C1 segment of cervical spinal cord (tissue), 14 donors: ENCODE results near the gene EML5.

Experiments used
- DNase-seq, 14 donors: peaks; one replicate each; lab custom pipeline; 2025; lab: John Stamatoyannopoulos, UW

The EML5 gene

GRCh38 chr14:88727057-88727456, 65.7 kb downstream of the EML5 start:
- DNase-seq = no peak

- DNase-seq = no peak
Observed at GRCh38 chr14:88710709-88711108, 82.0 kb downstream of the EML5 start.

DNA sequence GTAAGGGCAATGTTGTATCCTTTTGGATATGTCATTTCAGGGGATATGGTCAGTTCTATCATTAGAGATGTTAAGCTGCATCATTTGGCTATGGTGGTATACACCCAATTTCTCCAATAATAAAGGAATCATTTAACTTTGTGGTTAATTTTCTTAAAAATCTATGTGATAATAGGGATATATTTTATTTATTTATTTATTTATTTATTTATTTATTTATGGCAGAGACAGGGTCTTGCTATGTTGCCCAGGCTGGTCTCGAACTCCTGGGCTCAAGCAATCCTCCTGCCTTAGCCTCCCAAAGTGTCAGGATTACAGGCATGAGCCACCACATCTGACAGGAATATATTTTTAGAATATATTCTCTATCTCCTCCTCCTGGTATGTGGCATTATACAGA, 85.7 kb downstream of the EML5 start:
- DNase-seq = no peak

DNA sequence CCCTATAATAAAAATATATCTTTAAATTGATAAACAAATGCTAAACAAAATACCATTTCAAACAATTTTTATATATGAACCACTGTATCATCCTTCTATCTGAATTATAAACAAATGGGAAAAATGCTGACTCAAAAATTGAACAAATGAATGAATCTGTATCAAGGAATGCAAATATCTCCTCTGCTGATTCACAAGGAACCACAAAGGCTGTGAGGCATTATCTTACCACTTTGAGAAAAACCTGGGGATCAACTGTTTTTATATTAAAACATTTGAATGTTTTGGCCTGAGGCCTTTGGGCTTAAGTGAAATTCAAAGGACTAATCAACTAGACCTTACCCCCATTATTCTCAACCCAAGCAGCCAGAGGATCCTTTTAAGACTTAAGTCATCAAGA, 86.3 kb downstream of the EML5 start:
- DNase-seq = no peak

- DNase-seq = no peak
Observed at GRCh38 chr14:88698651-88699050, 94.1 kb downstream of the EML5 start.

DNA sequence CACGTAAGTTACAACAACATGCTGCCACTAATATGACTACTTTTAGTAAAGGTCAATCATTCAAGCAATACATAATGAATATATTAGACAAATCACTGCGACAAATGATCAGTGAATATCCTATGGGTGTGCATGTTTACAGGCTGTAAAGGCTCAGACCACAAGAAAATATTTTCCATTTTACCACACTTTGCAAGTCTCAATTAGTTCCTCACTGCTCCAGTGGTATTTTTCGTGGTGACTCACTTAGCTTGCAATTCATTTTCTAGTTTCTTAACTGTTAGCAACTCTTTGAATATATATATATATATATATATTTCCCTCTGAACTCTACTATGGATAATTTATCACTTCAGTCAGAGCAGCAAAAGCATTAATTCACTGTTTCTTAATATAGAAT, 96.9 kb downstream of the EML5 start:
- no peak for DNase-seq

GRCh38 chr14:88688386-88688785, 104.4 kb downstream of the EML5 start:
- DNase-seq = no peak

GRCh38 chr14:88683119-88683518, 109.6 kb downstream of the EML5 start:
- no peak for DNase-seq

GRCh38 chr14:88682495-88683114, 110.1 kb downstream of the EML5 start:
- no peak for DNase-seq

DNA sequence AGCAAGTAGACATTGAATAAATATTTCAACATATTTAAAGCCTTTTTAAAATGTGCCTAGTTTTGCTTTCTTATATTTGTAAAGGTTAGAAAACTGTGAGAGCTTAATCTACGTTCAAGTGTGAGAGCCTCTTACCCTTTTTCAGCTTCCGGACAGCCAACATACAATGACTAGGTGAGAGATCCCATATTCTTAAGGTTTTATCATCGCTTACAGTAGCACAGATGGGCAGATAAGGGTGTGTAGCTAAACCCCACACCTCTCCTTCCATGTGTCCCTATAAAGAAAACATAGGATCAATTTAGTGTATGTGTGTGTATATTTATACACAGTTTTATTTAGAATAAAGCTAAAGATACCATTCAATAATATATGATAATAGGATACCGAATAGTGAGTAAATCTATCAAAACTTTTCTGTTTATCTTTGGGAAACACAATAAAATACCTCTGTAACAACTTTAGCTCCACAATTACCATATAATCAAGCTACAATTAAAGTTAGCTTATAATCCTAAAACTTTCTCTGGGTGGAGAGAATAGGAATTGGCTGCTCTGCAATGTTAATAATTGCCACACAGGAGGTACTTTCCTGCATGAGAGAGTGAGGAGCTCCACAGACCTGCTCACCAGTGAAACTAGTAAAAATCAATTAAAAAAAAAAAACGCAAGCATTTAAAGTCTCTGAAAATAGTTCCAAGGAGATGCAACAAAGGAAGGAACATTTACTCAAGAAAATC, 110.8 kb downstream of the EML5 start:
- no peak for DNase-seq

DNA sequence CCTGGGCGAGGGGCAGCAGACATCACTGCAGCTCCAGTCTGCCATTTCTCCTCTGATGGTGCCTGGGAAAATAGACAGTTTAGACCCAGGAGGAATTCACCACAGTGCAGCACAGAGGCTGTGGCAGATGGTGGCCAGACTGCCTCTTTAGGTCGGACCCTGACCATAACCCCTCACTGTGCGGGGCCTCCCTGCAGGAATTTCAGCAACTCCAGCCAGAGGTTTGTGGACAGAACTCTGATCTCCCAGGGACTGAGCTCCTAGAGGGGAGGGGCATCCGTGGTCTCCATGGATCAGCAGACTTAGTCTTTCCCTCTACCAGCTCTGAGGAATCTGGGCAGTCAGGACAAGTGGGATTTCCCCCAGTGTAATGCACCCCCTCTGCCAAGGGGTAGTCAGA, 123.4 kb downstream of the EML5 start:
- no peak for DNase-seq

DNA sequence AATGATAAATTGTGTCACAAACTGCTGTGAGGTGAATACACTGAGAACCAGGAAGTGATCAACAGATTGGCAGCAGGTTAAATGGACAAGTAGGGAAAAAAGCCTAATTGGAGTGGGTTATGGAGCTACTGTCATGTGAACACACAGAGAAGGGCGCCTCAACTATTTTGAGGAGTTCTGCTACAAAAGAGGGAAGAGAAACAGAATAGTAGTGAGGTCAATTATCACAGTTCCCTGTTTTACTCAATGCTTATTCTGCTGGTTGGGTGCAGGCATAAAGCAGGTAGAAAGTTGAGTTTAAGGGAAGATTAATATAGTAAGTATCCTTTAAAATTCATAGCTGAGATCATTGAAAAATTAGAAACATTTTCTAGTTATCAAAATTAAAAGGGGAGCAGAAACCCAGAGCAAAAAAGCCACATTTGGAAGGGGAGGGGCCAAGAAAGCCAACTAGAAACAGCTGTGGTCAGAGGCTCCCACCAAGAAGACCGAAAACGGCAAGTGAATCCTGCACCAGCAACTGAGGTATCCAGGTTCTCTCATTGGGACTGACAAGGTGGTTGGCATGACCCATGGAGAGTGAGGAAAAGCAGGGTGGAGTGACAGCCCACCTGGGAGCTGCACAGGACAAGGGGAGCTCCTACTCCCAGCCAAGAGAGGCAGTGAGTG, 124.2 kb downstream of the EML5 start:
- DNase-seq = no peak

DNA sequence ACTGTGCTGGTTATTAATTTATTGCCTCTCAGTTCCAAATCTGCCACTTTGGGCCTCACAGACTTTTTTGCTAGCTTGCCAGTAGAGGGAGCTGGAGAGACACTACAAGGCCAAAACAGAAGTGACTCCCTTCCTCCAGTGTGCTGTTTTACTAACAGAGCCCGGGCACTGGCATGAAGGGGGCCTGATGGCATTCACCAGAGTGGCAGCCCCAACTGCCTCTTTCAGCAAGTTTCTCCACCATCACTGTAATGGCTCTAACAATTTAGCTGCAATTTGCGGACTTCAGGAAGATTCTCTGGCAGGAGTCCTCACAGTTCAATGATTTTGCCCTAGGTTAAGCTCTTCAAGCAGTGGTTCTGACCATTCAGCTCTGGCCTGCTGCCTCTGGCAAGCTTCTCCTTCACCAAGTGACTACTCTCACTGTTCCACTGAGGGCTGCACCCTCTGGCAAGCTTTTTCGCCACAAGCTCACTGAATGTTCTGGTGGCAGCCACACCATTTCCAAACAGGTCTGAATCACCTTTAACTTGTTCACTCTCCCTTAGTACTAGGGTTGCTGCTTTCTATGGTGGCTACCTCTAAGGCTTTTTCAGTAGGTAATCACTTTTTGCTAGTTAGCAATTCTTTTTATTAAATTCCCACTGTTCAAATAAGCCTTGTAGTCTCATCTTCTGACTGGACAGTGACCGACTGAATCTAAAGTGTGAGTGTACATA, 125.0 kb downstream of the EML5 start:
- DNase-seq = peak in 12 of 14 donors; percentile 9 to 73 (median 43)

DNA sequence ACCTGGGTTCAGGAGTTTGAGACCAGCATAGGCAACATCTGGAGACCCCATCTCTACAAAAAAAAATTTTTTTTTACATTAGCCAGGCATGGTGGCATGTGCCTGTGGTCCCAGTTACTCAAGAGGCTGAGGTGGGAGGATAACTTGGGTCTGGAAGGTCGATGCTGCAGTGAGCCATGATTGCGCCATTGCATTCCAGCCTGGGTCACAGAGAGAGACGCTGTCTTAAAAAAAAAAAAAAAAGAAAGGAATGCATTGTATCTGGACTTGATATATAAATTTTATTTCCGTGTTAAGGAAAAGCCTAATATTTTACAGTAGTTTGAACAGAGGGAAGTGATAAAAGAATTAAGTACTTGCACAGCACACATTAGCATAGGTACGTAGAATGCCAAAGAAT, 132.7 kb downstream of the EML5 start:
- no peak for DNase-seq

DNA sequence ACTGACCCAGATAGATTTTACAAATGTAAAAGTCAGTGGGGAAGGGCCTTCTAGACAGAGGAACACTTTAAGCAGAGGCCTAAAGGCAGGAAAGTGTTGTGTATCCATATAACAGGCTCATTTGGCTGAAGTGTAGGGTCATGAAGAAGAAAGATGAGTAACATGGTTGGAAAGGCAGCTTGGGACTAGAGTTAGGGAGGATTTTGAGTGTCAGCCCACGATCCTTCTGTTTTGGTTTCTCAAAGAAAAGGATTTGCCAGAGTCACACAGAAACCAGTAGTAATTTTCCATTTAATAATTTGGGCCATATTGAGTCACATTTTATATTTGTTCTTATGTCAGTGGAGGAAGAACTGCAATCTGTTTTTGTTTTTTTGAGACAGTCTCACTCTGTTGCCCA, 153.5 kb downstream of the EML5 start:
- DNase-seq = no peak

GRCh38 chr14:88632512-88632911, 160.2 kb downstream of the EML5 start:
- no peak for DNase-seq

DNA sequence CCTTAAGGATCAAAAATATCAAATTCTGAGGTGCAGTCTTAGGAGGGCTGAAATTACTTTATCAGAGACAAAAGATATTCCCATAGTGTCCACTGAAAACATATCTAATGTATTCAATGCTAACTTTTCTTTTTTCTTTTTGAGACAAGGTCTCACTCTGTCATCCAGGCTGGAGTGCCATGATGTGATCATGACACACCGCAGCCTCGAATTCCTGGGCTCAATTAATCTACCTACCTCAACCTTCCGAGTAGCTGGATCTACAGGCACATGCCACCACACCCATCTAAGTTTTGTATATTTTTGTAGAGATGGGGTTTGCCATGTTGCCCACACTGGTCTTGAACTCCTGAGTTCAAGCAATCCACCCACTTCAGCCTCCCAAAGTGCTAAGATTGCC, 161.7 kb downstream of the EML5 start:
- DNase-seq = no peak

DNA sequence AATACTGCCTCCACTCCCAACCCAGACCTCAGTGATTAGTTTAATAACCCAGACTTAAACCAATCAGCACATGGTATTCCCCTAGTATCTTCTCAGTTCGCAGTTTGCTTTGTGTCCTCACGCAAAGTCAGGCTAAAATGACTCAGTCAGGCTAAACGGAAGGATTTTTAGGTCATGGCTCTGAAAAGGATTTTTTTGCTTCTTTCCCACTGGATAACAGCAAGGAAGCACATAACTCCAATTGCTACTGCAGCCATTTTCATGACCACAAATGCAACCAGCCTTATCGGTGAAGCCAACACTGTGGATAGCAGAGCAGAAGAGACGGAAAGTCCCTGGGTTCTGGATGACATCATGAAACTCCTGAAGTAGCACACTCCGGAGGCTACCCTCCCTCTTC, 162.2 kb downstream of the EML5 start:
- DNase-seq = no peak

DNA sequence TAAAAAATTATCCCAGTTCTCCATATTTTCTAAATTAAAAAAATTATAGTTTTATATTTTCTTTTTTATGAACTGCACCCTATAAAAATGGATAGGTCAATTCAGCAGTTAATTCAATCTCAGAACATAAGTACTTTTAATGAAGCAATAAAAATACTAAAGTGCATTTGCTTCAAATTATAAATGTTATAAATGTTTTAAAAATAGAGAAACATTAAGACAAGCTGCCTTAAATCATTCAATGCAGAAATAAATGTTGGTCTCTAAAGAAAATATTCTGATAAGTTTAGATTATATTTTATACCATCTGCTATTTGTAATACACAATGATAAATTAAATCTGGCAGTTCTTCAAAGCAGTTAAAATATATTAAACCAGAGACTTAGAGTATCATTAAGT, 164.3 kb downstream of the EML5 start:
- no peak for DNase-seq

- DNase-seq = no peak
Observed at GRCh38 chr14:88628033-88628432, 164.7 kb downstream of the EML5 start.

DNA sequence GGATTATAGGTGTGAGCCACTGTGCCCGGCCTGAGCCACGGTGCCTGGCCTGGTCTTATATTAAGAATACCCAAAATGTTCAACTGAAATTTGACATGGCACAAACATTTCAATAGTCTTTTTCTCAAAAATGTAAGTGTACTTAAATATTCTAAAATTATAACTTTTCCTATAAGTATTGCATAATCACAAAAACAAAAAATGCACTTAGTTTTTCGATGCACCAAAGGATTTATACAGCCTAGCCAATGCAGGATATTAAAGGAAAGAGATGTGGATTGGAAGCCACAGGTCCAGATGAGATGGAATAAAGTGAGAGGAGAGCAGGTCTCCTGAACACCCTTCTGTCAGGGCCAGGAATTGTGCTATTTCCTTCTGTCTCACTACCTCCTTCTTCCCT, 167.1 kb downstream of the EML5 start:
- no peak for DNase-seq

GRCh38 chr14:88621100-88621499, 171.7 kb downstream of the EML5 start:
- DNase-seq = no peak
